Stimulated activated CD8-positive, alpha-beta memory T cell treated with anti-CD3 and anti-CD28 coated beads, Interleukin-15, amount 100 ng/mL, for 4 hours (primary cell): ENCODE results near the gene PPP1R14C.

ENCODE experiments used
- DNase-seq, 2 donors: peaks; one replicate each; pipeline ENCODE4 v3.0.0-alpha.2; 2020; ENCODE audit warnings: low read depth in 2 of 2

Gene PPP1R14C

DNA sequence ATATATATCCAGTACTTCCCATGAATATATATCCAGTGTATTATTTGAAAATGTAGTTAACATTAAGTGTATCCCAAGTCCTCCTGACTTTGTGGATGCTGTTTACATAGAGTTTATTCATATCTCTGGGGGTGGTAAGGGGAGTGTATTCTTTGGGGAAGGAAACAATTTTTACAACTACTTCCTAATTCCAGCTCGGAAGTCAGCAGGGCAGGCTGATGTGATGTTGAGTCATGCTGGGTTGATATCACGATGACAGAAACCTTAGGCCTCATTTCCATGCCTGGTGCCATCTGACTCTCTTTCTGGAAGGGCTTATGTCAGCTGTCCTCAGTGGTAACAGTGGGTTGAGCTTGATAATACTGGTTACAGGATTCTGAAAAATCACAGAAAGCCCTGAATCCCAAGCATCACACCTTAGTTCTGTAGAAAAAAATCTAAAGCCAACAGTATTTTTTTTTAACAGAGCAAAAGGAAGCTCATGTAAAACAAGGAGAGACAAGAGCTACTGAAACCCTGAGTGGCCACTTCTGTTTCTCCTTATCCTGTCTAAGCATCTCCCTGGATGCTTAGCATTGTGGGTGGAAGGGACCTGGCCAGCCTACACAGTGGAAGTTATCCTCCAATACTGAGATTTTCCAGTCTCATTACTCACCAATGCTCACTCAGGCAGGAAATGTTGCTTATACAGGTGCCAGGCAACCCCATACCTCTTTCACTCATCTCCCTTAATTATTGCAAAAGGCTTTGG, 150.8 kb downstream of the PPP1R14C start:
- no peak for DNase-seq

DNA sequence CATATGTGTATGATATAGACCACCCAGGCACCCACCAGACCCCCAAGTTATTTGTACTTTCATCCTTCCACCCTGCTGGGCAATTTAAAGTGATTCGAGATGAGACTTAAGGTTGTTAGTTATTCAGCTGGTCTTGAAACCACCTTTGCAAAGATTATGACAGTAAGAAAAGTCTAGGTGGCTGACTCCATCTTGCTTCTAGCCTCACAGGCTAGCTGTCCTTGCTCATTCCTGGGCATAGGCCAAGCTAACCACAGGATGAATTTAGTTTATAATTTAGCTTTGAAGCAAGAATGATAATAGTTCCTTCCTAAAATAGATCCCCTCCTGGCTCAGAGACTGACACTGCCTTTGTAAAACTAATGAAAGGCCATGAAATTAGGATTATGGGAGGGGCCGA, 154.0 kb downstream of the PPP1R14C start:
- DNase-seq = no peak

DNA sequence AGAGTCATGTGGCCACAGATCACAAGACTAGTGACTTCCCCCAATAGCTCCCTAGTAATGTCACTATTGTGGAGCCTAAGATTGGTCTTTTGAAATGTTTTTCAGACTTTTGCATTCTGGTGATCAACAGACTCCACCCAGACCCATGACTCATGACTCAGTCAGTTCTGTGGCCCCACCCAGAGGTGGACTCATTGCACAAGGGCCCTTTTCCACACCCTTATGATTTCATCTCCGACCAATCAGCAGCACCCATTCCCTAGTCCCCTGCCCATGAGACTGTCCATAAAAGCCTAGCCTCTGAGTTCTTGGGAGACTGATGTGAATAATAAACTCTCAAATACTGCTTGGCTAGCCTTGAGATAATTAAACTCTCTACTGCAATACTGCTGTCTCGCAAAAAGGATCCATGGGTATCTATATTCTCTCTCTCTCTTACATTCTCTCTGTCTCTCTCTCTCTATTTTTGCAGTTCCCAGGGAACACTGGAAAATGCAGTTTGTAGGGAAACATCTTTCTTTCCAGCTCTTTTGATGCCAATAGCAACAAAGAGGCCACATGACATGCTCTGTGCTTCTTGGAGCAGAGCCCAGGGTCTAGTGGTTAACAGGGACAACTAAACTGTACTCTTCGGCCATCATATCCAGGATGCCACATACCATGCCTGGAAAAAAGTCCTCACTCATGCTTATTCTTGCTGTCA, 154.6 kb downstream of the PPP1R14C start:
- no peak for DNase-seq

DNA sequence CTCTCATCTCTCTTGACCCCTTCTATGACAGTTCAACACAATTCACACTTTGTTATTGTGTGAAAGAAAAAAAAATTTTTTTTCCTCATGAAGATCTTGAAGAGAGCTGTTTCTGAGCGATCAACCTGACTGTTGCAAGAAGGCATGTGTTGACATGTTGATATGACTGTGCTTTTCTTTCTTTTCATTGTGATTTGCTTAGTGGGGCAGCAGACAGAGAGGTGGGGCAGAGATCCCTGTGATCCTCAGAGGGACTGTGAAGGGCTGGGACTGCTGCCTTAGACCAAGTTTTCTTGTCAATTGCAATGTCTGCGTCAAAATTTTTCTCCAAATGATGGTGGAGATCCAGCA, 155.2 kb downstream of the PPP1R14C start:
- DNase-seq = no peak

DNA sequence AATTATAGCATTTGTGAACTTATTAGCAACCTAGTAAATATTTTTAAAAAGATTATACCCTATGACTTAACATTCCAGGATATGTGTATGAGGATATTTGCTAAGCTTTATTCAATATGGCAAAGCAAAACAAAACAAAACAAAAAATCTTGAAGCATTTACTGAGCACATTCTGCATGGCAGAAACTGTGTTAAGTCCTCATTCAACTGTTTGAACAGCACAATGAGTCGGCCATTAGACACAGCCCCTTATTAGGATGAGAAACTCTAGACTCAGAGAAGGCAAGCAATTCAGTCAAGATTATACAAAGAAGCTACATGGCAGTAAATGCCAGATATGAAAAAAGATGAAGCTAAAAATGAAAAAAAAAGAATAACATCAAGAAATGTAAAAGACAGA, 155.8 kb downstream of the PPP1R14C start:
- no peak for DNase-seq
